ENCODE data around the gene WDR18.

DNA sequence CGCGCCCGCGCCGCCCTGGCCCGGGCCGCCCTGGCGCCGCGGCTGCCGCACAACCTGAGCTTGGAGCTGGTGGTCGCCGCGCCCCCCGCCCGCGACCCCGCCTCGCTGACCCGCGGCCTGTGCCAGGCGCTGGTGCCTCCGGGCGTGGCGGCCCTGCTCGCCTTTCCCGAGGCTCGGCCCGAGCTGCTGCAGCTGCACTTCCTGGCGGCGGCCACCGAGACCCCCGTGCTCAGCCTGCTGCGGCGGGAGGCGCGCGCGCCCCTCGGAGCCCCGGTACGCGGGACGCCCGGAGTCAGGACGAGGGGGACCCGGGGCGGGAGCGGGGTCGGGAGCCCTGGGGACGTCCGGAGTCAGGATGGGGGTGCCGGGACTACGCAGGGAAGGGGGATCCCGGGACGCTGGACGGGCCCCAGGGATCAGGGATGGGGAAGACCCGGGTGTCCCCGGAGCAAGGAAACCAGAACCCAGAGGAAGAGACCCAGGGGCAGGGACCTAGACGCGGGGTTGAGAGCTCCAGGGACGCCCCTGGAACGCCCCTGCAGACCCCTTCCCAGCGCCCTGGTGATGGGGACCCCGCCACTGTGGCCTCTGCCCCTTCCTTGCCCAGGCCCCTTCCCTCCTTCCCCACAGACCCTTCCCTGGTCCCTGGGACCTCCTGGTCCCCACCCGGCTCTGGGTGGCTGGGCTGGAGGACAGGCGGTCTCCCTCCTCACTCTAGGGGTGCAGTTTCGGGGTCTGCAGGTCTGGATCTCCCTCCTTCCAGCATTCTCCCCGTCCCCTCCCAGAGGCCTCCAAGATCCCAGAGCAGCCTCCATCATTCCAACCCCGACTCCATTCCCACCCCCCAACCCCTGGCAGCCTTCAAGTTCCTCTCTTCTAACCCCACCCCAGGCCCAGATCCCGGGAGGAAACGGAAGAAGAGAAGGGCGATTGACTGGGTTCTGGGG lies 16.7 kb downstream of the WDR18 start:
- TF ChIP-seq, protein P1, sequence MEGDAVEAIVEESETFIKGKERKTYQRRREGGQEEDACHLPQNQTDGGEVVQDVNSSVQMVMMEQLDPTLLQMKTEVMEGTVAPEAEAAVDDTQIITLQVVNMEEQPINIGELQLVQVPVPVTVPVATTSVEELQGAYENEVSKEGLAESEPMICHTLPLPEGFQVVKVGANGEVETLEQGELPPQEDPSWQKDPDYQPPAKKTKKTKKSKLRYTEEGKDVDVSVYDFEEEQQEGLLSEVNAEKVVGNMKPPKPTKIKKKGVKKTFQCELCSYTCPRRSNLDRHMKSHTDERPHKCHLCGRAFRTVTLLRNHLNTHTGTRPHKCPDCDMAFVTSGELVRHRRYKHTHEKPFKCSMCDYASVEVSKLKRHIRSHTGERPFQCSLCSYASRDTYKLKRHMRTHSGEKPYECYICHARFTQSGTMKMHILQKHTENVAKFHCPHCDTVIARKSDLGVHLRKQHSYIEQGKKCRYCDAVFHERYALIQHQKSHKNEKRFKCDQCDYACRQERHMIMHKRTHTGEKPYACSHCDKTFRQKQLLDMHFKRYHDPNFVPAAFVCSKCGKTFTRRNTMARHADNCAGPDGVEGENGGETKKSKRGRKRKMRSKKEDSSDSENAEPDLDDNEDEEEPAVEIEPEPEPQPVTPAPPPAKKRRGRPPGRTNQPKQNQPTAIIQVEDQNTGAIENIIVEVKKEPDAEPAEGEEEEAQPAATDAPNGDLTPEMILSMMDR (IDR thresholded peaks at IDR 0.05) = no peak
- TF ChIP-seq ZFX (IDR thresholded peaks at IDR 0.05; ENCODE audit: borderline replicate concordance) = no peak
